ENCODE measurements around the gene DRAP1.
"Not testable (repeated sequence)": the region's sequence is repeated elsewhere in the genome, so short reads cannot be mapped to it uniquely, and the experiment has no call there.

The DRAP1 gene

GRCh38 chr11:65886826-65887722 is 32.2 kb upstream of the DRAP1 start:
- no peak for DNase-seq

- DNase-seq: no peak
These were observed 31.5 kb upstream of the DRAP1 start for GRCh38 chr11:65887723-65888162.

- DNase-seq: peak; percentile 89 to 94
These were observed 30.9 kb upstream of the DRAP1 start, which contains the start of gene FIBP for GRCh38 chr11:65888163-65888814. FIBP (minus strand) TSS chr11:65888471; CDS start chr11:65888418, 53 bp downstream.

GRCh38 chr11:65890324-65891218 is 28.7 kb upstream of the DRAP1 start, which contains the start of gene CCDC85B:
CCDC85B (plus strand) TSS chr11:65890673; CDS start chr11:65890784, 111 bp downstream.
- peak; percentile 82 to 93 for DNase-seq

- no peak for DNase-seq
These were observed 27.7 kb upstream of the DRAP1 start for GRCh38 chr11:65891219-65892136.

GRCh38 chr11:65892137-65892540 is 27.1 kb upstream of the DRAP1 start:
- DNase-seq: not testable (repeated sequence)

GRCh38 chr11:65892661-65893317 is 26.4 kb upstream of the DRAP1 start:
- no peak for DNase-seq

GRCh38 chr11:65894034-65894591 is 25.1 kb upstream of the DRAP1 start:
- DNase-seq: peak; percentile 16 to 21

GRCh38 chr11:65895482-65895981 is 23.7 kb upstream of the DRAP1 start:
- DNase-seq: no peak

GRCh38 chr11:65896034-65896999 is 22.9 kb upstream of the DRAP1 start:
- DNase-seq: no peak

- DNase-seq: no peak
These were observed 22.2 kb upstream of the DRAP1 start for GRCh38 chr11:65897020-65897471.

- DNase-seq: no peak
These were observed 20.4 kb upstream of the DRAP1 start for GRCh38 chr11:65898656-65899355.

- DNase-seq: no peak
These were observed 19.7 kb upstream of the DRAP1 start for GRCh38 chr11:65899356-65900124.

- peak; percentile 11 to 17 for DNase-seq
These were observed 18.9 kb upstream of the DRAP1 start, which contains the start of gene FOSL1 for GRCh38 chr11:65900125-65900898. FOSL1 (minus strand) TSS chr11:65900388; CDS start chr11:65900339, 49 bp downstream.

- DNase-seq: no peak
These were observed 18.4 kb upstream of the DRAP1 start for GRCh38 chr11:65900899-65901180.

- peak in 1 of 2 experiments; percentile 17 for DNase-seq
These were observed 16.2 kb upstream of the DRAP1 start for GRCh38 chr11:65903068-65903481.

GRCh38 chr11:65903715-65904114 is 15.5 kb upstream of the DRAP1 start:
- no peak for DNase-seq

All from AML-193 (cell line).